GM12892 (cell line): ENCODE measurements around the gene PDAP1.
"Not testable (repeated sequence)": the region's sequence is repeated elsewhere in the genome, so short reads cannot be mapped to it uniquely, and the experiment has no call there.

ENCODE experiments used
- DNase-seq: peaks from one replicate; pipeline ENCODE4 v3.0.0; 2011; ENCODE audit not compliant: insufficient read length
- FAIRE-seq: peaks from 2 replicates; lab custom pipeline; 2011; peaks lifted over from hg19 to GRCh38; lab: Jason Lieb, UNC
- POLR2A ChIP-seq: IDR thresholded peaks from 2 replicates; pipeline ENCODE4 v1.6.1; 2011; ENCODE audit warnings: low read depth, low read length, control low read depth
- POLR2AphosphoS5 ChIP-seq: IDR thresholded peaks from 2 replicates; pipeline ENCODE4 v1.6.1; 2011; ENCODE audit warnings: low read depth, low read length, control low read depth
- TAF1 ChIP-seq: IDR thresholded peaks from 2 replicates; pipeline ENCODE4 v1.6.1; 2011; ENCODE audit warnings: low read depth, mild to moderate bottlenecking, control low read depth, low read length, borderline replicate concordance

Gene PDAP1

GRCh38 chr7:99440195-99440594 is 31.8 kb upstream of the PDAP1 start:
- TF ChIP-seq POLR2AphosphoS5 (no peak), POLR2A (no peak), TAF1 (no peak)
- FAIRE-seq = no peak
- DNase-seq = no peak

- FAIRE-seq (peak; percentile 97), DNase-seq (peak; percentile 98)
- TF ChIP-seq POLR2A (peak; percentile 79; the same call in 1 of the 2 replicates), POLR2AphosphoS5 (no peak), TAF1 (0 out of 2 replicates have a peak, but pooled peaks have one; percentile 9)
Observed at GRCh38 chr7:99438573-99439480, 30.4 kb upstream of the PDAP1 start, which contains the start of the genes CPSF4 and PTCD1. TSS of gene CPSF4 (plus strand) at chr7:99438943. CDS start at chr7:99439083, 140 bp downstream. TSS of gene PTCD1 (minus strand) at chr7:99438798. CDS start at chr7:99435242, 3,556 bp downstream.

- no peak for TF ChIP-seq TAF1
- no peak for TF ChIP-seq POLR2A
- no peak for TF ChIP-seq POLR2AphosphoS5
- no peak for FAIRE-seq
- DNase-seq = no peak
Observed at GRCh38 chr7:99437946-99438572, 29.7 kb upstream of the PDAP1 start.

GRCh38 chr7:99433158-99433557 is 24.8 kb upstream of the PDAP1 start:
- DNase-seq (no peak), FAIRE-seq (no peak)

GRCh38 chr7:99431756-99432540 is 23.6 kb upstream of the PDAP1 start:
- DNase-seq, FAIRE-seq: not testable (repeated sequence)

More at GRCh38 chr7:99433158-99433557, 24.8 kb upstream of the PDAP1 start:
- TF ChIP-seq POLR2A = no peak

- no peak for TF ChIP-seq TAF1
- no peak for TF ChIP-seq POLR2AphosphoS5
- TF ChIP-seq POLR2A = no peak
- FAIRE-seq = no peak
- no peak for DNase-seq
Observed at GRCh38 chr7:99429756-99430155, 21.4 kb upstream of the PDAP1 start.

GRCh38 chr7:99428972-99429566 is 20.7 kb upstream of the PDAP1 start:
- TF ChIP-seq POLR2A (no peak), TAF1 (no peak), POLR2AphosphoS5 (no peak)
- DNase-seq = no peak
- no peak for FAIRE-seq

GRCh38 chr7:99424932-99425730 is 16.7 kb upstream of the PDAP1 start:
- DNase-seq (no peak), FAIRE-seq (no peak)
- no peak for TF ChIP-seq TAF1

GRCh38 chr7:99422625-99423024 is 14.2 kb upstream of the PDAP1 start:
- no peak for FAIRE-seq

GRCh38 chr7:99422186-99422585 is 13.8 kb upstream of the PDAP1 start:
- DNase-seq (no peak), FAIRE-seq (no peak)
- TF ChIP-seq POLR2A = no peak
- no peak for TF ChIP-seq TAF1
- TF ChIP-seq POLR2AphosphoS5 = no peak

More at GRCh38 chr7:99422625-99423024, 14.2 kb upstream of the PDAP1 start:
- DNase-seq = no peak
- TF ChIP-seq TAF1 (no peak), POLR2AphosphoS5 (no peak), POLR2A (no peak)
